ENCODE measurements around the gene CTCF. TPM values are rescaled to one million over a fixed set of nuclear protein-coding genes. Genes with fewer than 3 reads are reported as not detected.

CTCF gene
- total RNA-seq, 1 donor from 2014 or later = 24.9 TPM

DNA sequence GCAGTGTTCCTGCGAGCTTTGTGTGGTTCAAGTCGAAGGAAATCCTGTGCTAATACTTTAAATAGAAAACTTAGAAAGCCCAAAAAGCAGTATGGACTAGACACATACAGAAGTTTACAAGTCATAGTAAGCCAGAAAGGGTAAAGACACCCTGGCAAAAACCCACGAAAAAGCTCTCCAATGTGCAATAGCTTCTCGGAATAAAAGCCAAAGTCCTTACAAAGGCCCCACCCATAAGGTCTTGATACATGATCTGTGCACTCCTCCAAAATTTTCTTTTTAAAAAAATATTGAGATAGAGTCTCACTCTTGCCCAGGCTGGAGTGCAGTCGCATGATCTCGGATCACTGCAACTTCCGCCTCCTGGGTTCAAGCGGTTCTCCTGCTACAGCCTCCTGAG lies 114.6 kb downstream of the CTCF start:
- intact Hi-C loops (cut with DNase I) = loop anchor here (10.0 kb wide), 1 partner anchor 128 kb away; the partner anchor contains the start of genes RANBP10 and TSNAXIP1
- no peak for DNase-seq
- ATAC-seq (ENCODE audit: poor library complexity) = no peak

DNA sequence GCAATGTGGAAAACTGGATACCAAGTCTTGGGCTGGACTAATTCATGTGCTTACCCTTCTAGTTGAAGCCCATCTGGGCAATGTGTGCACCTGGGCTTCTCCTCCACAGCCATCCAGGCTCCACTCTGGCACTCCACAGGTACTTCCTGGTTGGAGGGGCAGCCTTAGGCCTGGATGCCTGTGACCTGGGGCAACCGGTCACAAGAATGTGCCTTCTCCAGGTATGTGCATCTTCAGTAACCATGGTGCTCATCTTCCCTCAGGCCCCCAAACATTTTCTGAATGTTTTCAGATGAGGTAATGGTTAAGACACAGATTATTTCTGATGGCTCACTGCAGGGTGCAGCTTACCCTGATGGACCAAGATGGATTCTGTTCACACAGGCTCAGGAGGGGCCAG lies 115.4 kb downstream of the CTCF start:
- ATAC-seq (ENCODE audit: poor library complexity) (no peak), DNase-seq (no peak)
- intact Hi-C loops (cut with DNase I) = loop anchor here (10.0 kb wide), 1 partner anchor 127 kb away; the partner anchor contains the start of genes RANBP10 and TSNAXIP1

DNA sequence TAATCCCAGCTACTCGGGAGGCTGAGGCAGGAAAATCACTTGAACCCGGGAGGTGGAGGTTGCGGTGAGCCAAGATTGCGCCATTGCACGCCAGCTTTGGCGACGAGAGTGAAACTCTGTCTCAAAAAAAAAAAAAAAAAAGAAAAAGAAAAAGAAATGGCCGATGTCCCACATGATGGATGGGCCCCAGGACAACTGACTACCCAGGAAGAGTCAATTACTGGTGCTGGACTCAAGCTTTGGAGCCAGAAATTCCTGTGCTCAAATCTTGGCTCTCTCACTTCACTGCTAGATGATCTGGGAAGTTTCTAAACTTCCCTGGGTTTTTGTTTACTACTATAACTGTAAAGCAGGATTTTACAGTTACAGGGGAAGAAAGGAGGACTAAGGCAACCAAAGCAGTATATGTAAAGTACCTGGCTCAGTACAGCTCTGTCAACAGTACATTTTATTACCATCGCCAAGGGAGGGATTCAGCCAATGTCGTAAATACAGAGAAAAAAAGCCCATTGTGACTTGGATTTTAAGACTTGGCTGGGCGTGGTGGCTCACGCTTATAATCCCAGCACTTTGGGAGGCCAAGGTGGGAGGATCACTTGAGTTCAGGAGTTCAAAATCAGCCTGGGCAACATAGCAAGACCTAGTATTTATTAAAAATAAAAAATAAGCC lies 116.2 kb downstream of the CTCF start:
- intact Hi-C loops (cut with DNase I) = loop anchor here (10.0 kb wide), 1 partner anchor 126 kb away; the partner anchor contains the start of genes RANBP10 and TSNAXIP1
- ATAC-seq (ENCODE audit: poor library complexity) (no peak), DNase-seq (no peak)

DNA sequence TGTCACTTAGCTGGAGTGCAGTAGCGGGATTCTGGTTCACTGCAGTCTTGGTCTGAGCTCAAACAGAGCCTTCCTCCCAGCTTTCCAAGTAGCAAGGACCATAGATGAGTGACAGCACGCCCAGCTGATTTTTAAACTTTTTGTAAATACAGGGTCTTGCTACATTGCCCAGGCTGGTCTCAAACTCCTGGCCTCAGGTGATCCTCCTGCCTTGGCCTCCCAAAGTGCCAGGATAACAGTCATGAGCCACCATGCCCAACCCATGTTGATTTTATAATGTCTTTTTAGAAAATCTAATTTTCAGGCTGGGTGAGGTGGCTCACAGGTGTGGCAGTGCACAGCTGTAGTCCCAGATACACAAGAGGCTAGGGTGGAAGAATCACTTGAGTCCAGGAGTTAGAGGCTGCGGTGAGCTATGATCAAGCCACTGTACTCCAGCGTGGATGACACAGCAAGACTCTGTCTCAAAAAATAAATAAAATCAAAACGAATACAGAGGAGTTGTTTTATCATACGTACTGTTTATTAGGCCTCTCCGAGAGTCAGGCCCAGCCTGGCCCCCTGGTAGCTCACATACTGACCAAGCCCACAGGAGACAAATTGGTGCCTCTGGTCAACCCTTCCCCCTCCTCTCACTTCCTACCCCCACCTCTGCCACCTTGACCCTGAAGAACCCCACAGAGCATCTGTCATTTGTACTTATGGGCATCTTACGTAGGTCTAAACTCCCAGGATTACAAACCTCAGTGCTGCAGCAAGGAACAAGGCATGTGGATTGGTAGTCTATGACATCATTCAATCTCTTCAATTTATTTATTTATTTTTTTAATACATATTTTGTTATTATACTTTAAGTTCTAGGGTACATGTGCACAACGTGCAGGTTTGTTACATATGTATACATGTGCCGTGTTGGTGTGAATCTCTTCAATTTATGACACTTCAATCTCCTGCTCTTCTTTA lies 117.9 kb downstream of the CTCF start:
- intact Hi-C loops (cut with DNase I) = loop anchor here (10.0 kb wide), 1 partner anchor 125 kb away; the partner anchor contains the start of genes RANBP10 and TSNAXIP1
- DNase-seq (no peak), ATAC-seq (ENCODE audit: poor library complexity) (no peak)

DNA sequence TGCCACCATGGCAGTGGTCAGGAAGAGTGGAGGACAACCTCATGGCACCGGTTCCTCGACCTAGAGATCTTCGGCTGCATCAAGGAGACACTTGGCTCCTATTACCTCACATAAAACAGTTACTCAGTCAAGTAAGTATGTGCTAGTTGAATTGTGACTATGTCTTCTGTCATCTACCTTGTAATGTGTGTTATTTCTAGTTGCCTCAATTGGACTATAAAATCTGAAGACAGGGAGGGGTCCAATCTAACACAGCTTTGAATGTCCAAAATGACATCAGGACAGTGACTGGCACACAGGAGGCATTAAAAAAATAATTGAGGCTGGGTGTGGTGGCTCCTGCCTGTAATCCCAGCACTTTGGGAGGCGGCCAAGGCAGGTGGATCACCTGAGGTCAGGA lies 121.4 kb downstream of the CTCF start:
- intact Hi-C loops (cut with DNase I) = no loop called here
- DNase-seq = no peak
- no peak for ATAC-seq (ENCODE audit: poor library complexity)

DNA sequence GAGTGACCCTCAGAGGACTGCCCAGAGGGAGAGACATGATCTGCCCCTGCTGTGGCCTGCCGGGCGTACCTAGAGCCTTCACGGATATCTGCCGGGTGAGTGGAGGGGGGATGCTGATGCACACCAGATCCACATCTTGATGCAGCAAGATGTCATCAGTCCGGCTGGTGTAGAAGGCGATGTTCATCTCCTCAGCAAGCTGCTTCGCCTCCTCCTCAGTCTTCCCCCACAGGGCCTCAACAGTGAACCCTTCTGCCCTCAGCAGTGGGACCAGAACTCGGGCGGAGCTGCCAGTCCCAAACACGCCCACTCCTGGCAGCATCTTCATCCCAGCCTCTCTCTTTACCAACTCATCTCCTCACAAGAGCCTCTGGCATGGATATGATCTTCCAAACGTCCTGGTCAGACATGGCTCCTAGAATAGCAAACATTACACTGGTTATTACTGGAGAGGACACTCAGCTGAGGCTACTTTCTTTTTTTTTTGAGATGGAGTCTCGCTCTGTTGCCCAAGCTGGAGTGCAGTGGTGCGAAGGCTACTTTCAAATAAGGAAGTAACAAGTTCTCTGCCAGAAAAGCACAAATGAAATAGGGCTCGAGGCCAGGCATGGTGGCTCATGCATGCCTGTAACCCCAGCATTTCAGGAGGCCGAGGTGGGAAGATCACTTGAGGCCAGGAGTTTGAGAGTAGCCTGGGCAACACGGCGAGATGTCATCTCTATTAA lies 123.2 kb downstream of the CTCF start:
- ATAC-seq (ENCODE audit: poor library complexity) = no peak
- no peak for DNase-seq
- intact Hi-C loops (cut with DNase I) = no loop called here

Other genes starting within 250 kb of the CTCF start
- not detected for gene KCTD19, start 235.8 kb upstream of the CTCF start, total RNA-seq
- not detected for gene LRRC36, start 235.7 kb upstream of the CTCF start, total RNA-seq
- 8.9 TPM for gene TPPP3, start 169.0 kb upstream of the CTCF start, total RNA-seq
- gene ZDHHC1, start 146.0 kb upstream of the CTCF start, total RNA-seq = 3.4 TPM
- gene HSD11B2, start 131.4 kb upstream of the CTCF start, total RNA-seq = 0.89 TPM
- gene ATP6V0D1, start 81.4 kb upstream of the CTCF start, total RNA-seq = 59.9 TPM
- not detected for gene AGRP, start 79.0 kb upstream of the CTCF start, total RNA-seq
- gene RIPOR1, start 33.7 kb upstream of the CTCF start, total RNA-seq = 73.7 TPM
- gene CARMIL2, start 82.6 kb downstream of the CTCF start, total RNA-seq = 0.05 TPM
- gene ACD, start 97.7 kb downstream of the CTCF start, total RNA-seq = 7.1 TPM
- 3.2 TPM for gene PARD6A, start 98.4 kb downstream of the CTCF start, total RNA-seq
- gene ENKD1, start 104.2 kb downstream of the CTCF start, total RNA-seq = 8.8 TPM
- 4.3 TPM for gene C16orf86, start 104.3 kb downstream of the CTCF start, total RNA-seq
- 7.8 TPM for gene GFOD2, start 156.8 kb downstream of the CTCF start, total RNA-seq
- gene RANBP10, start 244.0 kb downstream of the CTCF start, total RNA-seq = 10.9 TPM
- 0.32 TPM for gene TSNAXIP1, start 244.4 kb downstream of the CTCF start, total RNA-seq